Measurements from ENCODE around the gene EIF2B4.

DNA sequence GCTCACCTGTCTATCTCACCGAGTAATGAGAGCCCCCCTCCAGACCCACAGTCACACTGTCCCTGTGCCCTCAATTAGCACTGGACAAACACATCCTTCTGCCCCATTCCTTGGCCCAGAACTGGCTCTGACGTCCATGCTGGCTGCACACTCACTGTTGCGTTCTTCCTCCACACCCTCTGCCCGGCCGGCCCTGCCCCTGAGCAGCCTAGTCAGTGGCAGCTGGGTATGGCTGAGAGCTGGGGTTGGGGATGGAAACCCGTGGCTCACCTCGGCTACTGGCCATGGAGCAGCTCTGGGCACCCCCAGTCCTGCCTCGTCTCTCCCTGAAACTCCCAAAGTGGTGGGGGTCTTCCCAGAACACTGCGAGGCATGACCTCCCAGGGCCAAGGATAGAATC is 55.4 kb downstream of the EIF2B4 start:
- TF ChIP-seq BCL6 (CRISPR knock-in tag; IDR thresholded peaks at IDR 0.05) (no peak), ZNF23 (CRISPR knock-in tag; IDR thresholded peaks at IDR 0.05) (no peak)
- TF ChIP-seq, protein P1, sequence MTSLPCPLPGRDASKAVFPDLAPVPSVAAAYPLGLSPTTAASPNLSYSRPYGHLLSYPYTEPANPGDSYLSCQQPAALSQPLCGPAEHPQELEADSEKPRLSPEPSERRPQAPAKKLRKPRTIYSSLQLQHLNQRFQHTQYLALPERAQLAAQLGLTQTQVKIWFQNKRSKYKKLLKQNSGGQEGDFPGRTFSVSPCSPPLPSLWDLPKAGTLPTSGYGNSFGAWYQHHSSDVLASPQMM (CRISPR knock-in tag; IDR thresholded peaks at IDR 0.05): no peak
- TF ChIP-seq, protein P2, sequence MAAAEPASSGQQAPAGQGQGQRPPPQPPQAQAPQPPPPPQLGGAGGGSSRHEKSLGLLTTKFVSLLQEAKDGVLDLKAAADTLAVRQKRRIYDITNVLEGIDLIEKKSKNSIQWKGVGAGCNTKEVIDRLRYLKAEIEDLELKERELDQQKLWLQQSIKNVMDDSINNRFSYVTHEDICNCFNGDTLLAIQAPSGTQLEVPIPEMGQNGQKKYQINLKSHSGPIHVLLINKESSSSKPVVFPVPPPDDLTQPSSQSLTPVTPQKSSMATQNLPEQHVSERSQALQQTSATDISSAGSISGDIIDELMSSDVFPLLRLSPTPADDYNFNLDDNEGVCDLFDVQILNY (CRISPR knock-in tag; IDR thresholded peaks at IDR 0.05): no peak
- TF ChIP-seq, protein P3, sequence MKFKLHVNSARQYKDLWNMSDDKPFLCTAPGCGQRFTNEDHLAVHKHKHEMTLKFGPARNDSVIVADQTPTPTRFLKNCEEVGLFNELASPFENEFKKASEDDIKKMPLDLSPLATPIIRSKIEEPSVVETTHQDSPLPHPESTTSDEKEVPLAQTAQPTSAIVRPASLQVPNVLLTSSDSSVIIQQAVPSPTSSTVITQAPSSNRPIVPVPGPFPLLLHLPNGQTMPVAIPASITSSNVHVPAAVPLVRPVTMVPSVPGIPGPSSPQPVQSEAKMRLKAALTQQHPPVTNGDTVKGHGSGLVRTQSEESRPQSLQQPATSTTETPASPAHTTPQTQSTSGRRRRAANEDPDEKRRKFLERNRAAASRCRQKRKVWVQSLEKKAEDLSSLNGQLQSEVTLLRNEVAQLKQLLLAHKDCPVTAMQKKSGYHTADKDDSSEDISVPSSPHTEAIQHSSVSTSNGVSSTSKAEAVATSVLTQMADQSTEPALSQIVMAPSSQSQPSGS (CRISPR knock-in tag; IDR thresholded peaks at IDR 0.05): no peak

Data from K562 (cell line).